Right lobe of liver (tissue), 4 donors: ENCODE data around the gene SLC44A1.

Experiments used
- POLR2A ChIP-seq: fragments of 450-650 bp; IDR thresholded peaks from one replicate; pipeline ENCODE4 v1.6.1; 2017; ENCODE audit warnings: antibody characterized with exemption, mild to moderate bottlenecking
- TF ChIP-seq, protein P1 (sequence below), 4 donors: fragments of 200-600 bp in 3 of 4; fragments of 450-650 bp in 1 of 4; IDR thresholded peaks; one replicate each; pipeline versions ENCODE4 v1.5.1 to v1.8.0; 2016 to 2022; ENCODE audit warnings: antibody characterized with exemption in 4 of 4, mild to moderate bottlenecking in 2 of 4
- donor health status: DM: no; HTN: no; CAD: no.
- donor health status: DM: no; HTN: no; CAD: no.
- donor health status: DM: no; HTN: yes; CAD: no.

DNA sequence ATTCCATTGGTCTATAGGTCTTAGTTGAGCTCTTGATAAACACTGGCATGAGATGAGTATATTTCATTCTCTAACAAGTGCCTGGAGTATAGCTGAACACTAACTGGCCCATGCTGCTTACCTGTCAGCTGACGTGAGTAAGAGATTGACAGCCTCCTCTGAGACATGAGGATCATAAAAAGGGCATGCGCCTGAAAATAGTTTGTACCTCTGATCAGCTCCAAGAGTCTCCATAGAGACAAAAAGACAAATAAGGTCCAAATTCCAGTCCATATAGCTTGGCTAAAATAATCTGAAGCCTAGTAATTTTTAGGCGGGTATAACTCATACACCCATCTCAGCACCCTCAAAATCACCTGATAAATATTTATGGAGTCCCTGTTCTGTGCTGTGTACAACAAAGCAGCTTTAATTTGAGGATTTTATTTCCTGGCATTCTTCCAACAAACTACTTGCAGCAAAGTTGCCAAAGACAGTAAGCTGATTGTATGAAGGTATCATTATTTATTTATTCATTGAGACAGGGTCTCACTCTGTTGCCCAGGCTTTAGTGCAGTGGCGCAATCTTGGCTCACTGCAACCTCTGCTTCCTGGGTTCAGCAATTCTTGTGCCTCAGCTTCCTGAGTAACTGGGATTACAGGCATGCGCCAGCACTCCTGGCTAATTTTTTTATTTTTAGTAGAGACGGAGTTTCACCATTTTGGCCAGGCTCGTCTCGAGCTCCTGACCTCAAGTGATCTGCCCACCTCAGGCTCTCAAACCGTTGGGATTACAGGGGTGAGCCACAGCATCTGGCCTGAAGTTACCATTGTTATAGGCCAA, 187.2 kb downstream of the SLC44A1 start:
- TF ChIP-seq, protein P1, sequence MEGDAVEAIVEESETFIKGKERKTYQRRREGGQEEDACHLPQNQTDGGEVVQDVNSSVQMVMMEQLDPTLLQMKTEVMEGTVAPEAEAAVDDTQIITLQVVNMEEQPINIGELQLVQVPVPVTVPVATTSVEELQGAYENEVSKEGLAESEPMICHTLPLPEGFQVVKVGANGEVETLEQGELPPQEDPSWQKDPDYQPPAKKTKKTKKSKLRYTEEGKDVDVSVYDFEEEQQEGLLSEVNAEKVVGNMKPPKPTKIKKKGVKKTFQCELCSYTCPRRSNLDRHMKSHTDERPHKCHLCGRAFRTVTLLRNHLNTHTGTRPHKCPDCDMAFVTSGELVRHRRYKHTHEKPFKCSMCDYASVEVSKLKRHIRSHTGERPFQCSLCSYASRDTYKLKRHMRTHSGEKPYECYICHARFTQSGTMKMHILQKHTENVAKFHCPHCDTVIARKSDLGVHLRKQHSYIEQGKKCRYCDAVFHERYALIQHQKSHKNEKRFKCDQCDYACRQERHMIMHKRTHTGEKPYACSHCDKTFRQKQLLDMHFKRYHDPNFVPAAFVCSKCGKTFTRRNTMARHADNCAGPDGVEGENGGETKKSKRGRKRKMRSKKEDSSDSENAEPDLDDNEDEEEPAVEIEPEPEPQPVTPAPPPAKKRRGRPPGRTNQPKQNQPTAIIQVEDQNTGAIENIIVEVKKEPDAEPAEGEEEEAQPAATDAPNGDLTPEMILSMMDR (IDR thresholded peaks at IDR 0.05), result no peak
- TF ChIP-seq POLR2A, result no peak
